ENCODE data around the gene REEP1.

Gene REEP1

DNA sequence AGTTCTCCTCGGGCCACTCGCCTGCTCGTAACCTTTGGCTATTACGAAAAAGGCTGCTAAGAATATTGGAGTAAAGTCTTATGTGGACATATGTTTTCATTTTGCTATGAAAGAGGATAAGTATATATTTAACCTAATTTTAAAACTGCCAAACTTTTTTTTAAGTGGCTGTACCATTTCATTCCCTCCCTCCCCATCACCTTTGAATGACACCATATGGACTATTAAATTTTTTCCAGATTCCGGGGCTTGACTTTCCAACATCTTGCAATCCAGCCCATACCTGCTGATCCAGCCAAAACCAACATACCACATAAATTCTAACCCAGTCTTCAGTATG, 31.5 kb downstream of the REEP1 start:
- DNase-seq (ENCODE audit: low read depth) = no peak

DNA sequence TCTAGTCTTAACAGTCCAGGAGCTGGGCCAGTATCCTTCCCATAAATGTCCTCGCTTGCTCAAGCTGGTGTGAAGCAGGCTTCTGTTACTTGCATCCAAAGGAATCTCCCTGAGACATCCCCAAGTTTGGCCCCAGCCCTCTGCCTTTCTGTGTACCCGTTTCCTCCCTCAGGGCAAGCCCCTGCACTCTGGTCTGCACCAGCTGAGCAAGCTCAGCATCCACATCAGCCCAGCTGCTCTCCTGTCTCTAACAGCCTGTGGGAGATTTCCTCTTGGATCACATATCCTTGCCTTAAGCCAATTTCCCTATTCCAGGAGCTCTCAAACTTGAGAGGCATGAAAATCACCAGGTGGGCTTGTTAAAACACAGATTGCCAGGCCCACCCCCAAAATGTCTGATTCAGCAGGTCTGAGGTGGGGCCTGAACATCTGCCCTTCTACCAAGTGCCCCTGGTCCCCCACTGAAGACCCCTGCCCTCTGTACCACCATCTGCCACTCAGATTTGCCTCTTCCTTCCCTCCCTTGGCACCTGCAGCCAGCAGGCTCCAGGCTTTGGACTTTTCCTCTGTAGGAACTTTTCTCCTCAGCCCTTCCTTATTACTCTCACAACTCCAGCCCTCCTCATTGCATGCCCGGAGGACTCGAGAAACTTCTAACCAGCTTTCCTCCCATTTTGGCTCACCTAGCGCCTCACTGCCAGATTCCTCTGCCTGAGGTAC, 32.1 kb downstream of the REEP1 start:
- DNase-seq (ENCODE audit: low read depth) = no peak

DNA sequence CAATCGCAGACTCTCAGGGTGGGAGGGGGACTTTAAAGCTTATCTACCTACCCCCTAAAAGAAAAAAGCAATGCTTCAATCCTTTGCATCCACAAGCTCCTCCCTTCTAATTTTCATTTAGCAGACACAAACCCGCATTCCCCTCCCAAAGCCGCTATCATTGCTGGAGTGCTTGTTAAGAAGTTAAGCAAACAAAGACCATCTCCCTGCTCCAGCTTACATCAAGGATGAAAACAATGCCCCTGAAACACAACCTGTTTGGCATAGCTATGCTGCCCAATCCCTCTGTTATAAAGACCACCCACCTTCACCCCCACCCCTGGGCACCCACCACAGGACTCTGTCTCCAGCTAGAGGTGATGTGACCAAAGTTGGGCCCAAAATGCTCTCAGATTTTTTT, 33.0 kb downstream of the REEP1 start:
- DNase-seq (ENCODE audit: low read depth) = no peak

DNA sequence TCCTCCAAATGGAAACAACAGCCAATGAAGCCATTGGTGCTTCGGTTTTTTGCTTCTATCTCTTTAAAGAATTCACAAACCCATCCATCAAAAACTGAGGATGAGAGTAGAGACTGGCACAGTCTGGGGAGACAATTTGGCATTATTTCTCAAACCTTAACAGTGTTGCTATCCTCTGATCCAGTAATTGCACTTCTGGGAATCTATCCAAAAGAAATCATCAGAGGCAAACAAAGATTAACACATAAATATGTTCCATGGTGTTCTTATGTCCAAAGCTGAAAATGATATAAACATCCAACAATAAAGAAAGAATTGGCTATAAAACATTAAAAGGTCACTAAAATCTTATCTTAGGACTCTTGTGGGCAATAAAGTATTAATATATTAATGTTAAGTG, 35.1 kb downstream of the REEP1 start:
- no peak for DNase-seq (ENCODE audit: low read depth)

DNA sequence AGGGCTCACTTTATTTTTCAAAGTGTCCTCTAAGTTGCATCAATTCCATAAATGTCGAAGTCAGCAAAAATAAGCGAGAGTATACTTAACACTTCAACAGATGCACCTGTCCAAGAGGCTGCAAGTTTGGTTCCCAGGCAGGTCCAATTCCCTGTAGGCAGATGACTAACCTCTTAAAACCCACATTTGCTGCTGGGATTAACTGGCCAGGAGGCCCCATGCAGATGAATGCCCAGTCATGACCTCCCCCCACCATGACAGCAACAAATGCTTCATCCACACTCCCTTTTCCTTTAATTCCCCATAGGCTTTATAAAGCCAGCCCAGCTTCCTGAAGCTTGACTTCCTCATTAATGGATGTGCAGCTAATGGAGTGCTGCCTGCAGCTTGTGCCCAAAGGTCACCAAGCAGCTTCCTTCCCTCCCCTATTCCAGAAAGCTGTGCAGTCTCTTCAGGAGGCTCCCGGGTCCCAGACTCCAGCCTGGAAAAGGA, 35.7 kb downstream of the REEP1 start:
- DNase-seq (ENCODE audit: low read depth) = no peak

DNA sequence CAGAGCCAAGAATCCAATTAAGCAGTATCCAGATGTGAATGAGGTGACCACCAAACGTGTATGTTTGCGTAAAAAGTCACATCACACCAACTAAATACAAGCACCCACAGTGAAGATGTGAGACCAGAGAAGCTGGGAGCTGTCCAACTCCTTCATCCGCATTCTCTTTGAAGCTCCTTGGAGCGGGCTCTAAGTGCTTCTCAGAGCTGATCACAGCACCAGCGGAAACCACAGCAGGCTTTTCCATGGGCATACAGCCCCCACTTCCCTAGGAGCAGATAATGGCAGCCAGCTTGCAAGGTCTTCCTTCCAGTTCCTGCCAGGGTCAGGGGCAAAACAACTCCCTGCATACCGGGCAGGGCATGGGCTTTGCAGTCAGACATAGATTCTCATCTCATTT, 36.4 kb downstream of the REEP1 start:
- no peak for DNase-seq (ENCODE audit: low read depth)

DNA sequence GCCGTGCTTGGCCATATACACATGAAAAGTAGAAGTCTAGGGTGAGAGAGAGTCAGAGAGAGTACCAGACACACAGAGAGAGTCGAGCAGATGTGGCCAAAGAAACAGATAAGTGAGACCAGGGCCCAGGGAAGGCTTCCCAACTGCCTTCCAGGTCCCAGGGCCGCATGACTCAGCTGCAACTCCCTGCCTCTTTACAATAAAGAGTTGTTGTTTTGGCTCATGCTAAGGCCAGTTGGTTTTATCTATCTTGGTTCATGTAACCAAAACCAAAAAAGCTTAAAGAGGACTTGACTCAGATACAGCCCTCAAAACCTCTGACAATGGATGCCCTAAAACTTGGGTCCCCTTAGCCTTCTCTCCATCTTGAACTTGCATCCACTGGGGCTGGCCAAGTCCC, 36.9 kb downstream of the REEP1 start:
- no peak for DNase-seq (ENCODE audit: low read depth)

DNA sequence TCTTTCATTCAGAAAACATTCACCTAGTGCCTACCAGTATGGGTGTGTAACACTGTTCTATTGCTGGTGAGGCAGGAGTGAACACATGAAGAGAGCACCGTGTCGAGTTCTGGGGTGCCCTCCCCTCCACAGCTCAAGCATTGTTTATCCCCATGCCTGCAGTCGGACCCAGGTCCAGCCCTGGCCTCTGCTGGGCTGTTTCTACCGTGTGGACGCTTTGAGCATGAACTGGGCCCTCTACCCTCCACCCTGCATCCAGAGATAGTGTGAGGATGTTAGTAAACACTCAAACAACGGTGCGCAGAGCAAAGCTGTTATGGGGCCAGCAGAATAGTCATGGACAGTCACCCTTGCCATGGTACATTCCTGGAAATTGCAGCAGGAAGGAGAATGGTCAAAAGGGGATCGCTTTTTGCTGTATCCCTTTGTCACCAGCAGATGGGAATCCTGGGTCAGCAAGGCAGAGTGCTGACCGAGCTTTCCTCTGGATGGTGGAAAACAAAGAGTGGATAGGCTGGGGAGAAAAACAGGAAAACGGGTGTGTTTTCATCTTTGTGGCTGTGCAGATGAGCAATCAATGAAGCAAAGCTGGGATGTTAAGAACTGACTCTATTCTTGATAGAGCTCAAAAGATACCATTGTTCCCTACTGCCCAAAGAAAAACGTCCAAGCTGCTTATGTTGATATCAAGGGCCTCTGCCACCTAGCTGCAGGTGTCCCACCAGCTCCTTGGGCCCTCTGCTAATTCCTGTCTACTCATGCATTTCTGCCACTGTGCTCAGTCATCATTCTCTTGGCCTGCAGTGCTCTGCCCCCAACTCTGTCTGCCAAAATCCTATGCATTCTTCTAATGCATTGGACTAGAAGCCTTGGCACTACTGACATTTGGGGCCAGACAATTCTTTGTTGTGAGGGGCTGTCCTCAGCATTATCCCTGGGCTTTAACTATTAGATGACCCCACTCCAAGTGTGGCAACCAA, 38.7 kb downstream of the REEP1 start:
- no peak for DNase-seq (ENCODE audit: low read depth)

DNA sequence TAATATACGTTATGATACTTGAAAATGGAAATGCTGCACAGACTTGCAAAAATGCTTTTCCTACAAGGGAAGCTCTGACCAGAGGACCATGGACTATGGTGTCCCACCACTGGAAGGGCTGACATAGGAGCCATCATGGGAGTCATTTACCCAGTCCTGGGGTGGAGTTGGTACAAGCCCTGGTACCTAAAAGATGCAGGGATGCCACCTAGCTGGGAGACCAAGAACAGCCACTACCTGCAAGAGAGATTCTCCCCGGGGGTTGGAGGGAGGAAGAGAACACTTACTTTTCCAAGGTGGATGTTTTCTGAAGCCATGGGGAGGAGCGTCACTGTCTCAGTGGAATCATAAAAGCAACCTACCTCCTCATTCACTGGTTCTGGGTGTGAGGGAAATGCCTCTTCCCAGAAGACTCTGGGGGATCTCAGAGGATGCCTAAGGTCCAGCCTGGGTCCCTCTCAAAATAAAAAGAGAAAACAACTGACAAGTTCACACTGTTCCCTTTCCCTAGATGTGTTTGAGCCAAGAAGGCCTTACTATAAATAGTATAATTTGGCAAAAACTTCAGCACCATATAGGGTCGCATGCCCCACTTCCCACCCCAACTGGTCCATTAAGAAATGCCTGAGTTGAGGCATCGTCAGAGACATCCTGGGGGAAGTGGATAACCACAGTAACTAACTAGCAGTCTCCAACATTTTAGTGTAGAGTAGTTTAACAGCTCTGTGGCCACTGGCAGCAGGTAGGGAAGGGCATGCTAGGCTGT, 39.9 kb downstream of the REEP1 start:
- DNase-seq (ENCODE audit: low read depth) = no peak

DNA sequence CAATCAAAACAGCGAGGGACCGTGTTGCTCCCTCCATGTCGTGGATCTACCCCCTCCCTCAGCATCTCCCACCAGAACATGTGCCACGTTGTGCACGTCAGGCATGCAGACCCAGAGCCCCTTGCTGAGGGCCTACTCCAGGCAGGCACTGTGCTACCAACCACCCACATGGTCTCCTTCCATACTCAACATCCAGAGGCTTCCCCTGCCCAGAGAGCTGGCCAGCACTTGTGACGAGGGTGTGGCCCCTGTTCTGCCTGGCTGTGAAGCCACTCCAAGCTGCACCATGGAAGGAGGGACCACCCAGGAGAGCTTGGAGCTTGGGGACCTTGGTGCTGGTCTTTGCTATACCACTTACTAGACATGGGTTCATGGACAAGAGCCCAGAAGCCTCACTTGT, 40.5 kb downstream of the REEP1 start:
- no peak for DNase-seq (ENCODE audit: low read depth)

DNA sequence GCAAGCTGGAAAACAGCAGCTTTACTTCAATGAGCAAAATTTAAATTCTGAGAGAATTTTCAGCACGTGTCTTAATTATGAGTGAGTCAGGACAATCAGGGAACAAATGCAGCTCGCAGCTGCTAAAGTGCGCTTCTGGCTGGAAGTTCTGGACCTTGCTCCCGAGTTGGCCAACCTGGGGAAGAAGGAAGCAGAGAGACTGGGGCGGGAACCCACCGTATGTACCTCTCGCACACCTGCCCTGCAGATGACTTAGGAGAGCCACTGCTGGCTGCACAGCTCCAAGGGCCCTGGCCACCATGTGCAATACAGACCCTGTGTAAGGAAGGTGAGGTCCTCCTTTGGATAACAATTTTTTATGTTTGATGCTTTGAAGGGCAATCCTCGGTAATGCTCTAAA, 42.4 kb downstream of the REEP1 start:
- no peak for DNase-seq (ENCODE audit: low read depth)

DNA sequence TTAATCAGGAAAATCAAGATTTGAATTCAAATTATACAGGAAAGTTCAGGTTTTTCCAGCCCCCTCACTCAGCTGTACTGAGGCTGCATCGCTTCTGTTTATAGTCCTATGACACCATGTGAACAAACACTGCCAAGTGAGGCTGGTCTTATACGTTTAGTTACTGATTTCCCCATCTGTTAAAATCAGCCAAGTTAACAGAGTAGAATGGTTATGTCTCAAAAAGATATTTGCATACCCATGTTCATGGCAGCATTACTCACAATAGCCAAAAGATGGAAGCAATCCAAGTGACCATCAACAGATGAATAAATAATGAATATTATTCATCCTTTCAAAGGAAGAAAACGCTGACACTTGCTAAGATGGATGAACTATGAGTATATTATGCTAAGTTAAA, 43.8 kb downstream of the REEP1 start:
- no peak for DNase-seq (ENCODE audit: low read depth)

DNA sequence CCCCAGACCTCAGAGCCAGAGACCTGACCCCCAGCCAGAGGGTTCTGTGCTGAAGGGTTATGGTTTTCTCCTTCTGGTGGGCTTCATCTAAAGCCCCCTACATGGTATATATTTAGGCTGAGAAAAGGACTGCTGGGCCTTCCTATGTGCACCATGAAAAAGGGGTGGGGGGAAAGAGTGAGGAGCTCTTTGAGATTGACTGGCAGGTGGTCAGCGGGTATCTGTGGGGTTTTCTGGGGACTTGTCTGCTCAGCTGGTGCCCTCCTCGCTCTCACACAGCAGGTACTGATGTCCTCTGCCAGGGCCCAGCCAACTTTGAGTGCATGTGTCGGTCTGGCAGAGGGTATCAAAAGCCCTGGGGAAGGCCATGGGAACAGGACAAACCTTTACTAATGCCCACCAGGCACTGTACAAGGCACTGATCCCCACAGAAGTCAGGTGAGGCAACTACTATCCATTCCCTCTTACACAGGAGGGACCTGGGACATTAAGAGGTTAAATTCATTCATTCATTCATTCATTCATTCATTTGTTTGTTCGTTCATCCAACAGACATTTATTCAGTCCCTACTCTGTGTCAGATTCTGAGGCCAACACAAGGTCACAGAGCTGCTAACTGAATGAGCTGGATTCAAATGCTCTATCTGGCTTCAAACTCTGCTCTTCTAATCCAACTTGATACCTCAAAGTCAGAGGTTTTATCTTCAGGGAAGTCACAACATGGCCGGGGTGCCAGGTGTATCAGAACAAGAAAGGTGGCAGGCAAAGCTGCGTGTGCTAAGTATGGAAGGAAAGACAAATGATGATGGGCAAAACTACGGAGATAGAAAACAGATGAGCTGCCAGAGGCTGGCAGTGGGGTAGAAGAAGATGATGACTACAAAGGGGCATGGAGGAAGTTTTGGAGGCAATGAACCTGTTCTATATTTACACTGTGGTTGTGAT, 44.6 kb downstream of the REEP1 start:
- DNase-seq (ENCODE audit: low read depth) = no peak

DNA sequence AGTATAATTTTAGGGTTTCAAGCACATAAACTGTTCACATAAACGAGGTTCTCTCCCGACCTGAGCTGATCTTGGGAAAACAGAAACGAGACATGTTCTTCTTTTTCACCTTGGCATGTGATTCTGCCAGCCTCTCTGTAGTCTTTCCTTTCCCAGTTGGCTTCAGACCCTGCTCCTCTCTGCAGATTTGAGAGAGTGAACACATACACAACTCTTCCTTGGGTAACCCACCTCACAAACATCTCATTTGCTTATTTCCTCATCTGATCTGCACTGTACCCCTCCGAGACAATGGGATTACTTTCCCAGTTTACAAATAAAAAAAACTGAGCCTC, 46.1 kb downstream of the REEP1 start:
- no peak for DNase-seq (ENCODE audit: low read depth)

DNA sequence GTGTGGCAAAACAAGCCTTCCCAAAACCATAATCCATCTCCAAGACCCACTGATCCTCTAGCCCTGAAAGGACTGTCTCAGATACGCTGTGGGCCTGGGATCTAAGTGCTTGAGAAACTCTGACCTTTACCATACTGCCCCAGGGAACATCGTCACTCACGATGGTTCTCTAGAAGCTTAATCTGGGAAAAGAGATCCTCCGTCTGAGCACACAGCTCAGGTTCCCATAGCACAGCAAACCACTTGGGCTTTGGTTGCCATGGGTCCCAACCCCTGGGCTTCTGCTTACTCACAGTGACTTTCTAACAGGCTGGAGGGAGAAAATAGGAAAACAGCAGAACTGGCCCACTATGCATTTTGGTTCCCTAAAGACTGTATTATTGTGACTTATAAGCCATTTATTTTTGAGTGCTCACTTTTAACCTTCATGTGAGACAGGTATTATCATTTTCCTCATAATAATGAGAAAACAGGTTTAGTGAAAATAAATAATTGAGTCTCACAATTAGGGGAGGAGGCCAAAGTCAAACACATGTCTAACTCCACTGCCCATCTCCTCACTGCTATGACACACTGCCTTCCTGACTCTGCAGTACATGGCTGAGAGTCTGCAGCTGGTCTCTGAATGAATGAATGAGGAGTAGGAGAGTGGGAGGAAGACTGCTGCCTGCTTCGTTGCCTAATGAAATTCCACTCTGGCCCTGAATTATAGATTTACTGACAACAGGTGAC, 46.7 kb downstream of the REEP1 start:
- DNase-seq (ENCODE audit: low read depth) = no peak

DNA sequence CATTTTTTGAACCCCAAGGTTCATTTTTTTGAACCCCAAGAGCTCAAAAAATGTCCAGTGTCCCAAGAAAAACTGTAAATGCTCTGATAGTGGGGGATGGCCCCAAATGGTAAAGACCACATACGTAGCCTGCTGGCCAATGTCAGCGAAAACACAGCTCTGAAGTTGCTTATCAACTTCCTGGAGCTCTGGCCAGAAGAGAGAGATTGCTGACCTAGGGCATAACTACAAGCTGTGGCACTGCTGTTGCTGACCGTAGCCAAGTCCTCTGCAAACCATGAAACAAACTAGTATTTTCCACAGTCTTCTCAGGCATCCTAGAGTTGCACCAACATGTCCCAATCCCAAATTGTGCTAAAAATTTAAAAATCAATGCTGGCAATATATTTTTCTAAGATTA, 50.9 kb downstream of the REEP1 start:
- no peak for DNase-seq (ENCODE audit: low read depth)

DNA sequence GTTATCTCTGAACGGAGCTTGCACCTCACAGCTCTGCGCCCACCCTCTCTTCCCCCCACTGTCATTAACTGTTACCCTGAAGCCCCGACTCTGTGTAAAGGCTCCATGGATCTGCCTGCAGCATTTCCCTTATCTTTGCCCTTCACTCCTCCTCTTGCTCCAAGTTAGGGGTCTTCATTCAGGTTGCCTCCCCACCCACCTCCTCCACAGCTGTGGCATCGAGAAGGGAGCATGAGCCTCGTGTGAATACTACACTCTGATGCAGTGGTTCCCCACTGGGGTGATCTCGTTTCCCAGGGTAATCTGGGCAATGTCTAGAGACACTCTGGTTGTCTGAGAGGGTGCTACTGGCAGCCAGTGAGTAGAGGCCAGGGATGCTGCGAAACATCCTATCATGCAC, 51.4 kb downstream of the REEP1 start:
- DNase-seq (ENCODE audit: low read depth) = no peak

DNA sequence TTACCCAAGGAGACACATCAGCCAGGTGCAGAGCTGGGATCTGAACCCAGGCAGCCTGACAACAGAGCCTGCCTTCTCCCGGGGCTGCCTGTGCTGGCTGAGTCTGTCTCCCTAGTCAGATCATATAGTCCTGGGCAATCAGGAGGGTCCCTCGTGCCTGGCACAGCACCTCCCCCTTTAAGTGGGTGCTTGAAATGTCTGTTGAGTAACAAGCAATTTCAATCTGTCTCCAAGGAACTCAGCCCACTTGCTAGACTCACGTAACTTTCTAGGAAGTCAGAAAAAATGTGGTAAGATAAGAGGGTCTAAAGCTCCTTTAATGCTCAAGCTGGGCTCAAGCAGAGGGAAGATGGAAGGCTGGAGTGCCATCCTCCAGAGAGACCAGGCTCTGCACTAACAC, 51.9 kb downstream of the REEP1 start:
- DNase-seq (ENCODE audit: low read depth) = no peak

DNA sequence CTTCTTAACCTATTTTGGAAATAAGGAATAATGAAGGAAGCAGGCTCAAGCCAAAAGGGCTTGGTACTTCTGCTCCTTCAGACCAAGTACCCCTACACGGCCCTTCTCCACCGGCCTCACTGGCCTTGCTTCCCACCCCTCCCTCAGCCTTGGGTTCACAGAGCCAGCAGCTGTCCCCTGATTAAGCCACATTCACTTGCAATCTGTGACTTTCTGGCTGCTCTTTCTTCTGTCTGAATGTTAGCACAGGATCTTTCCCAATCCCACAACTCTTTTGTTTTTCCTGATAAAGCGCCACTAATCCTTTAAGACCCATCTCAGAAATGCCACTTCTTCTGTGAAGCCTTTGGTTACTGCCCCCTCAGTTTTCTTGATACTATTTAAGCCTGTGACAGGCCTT, 52.4 kb downstream of the REEP1 start:
- DNase-seq (ENCODE audit: low read depth) = no peak

DNA sequence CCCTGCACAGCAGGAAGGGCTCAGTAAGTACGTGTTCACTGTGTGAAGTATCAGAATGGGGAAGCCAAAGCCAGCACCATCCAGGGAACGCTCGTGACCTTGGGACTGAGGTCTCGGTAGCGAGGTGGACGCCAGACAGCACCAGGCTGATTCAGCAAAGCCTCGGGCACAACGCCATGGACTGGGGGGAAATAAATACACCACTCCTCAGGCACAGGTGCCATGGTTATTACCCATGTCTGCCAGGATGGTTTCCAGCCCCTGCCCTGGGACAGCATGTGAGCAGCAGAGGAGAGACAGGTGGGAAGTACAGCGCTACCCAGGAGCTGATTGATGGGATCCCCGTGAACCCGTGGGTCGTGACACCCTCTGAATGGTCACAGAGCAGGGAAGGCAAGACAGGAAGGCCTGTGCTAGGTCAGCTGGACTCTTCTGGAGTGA, 53.0 kb downstream of the REEP1 start:
- no peak for DNase-seq (ENCODE audit: low read depth)

Measured in stimulated activated CD8-positive, alpha-beta memory T cell treated with anti-CD3 and anti-CD28 coated beads, Interleukin-12 subunit alpha, Interleukin-12 subunit beta, amount 100 ng/mL, for 1 hour (primary cell).